ENCODE data around the gene TCEANC2.

DNA sequence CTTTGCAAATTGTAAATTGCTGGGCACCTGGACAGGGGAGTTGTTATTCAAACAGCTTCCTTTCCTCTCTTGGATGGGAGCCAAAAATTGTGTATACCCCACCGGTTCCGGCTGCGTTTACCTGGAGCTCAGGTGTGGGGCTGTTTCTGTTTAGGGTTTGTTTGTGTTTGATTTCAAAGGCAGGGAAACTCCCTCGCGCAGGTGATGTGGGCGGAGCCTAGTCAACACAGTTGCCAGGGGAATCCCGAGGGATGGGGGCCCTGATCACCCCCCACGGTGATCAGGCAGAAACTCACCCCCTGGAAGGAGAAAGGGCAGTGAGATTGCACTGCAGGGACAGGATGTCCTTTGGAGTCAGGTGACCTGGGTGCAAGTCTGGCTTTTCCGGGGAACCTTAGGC, 71.1 kb downstream of the TCEANC2 start:
- TF ChIP-seq, protein P1, sequence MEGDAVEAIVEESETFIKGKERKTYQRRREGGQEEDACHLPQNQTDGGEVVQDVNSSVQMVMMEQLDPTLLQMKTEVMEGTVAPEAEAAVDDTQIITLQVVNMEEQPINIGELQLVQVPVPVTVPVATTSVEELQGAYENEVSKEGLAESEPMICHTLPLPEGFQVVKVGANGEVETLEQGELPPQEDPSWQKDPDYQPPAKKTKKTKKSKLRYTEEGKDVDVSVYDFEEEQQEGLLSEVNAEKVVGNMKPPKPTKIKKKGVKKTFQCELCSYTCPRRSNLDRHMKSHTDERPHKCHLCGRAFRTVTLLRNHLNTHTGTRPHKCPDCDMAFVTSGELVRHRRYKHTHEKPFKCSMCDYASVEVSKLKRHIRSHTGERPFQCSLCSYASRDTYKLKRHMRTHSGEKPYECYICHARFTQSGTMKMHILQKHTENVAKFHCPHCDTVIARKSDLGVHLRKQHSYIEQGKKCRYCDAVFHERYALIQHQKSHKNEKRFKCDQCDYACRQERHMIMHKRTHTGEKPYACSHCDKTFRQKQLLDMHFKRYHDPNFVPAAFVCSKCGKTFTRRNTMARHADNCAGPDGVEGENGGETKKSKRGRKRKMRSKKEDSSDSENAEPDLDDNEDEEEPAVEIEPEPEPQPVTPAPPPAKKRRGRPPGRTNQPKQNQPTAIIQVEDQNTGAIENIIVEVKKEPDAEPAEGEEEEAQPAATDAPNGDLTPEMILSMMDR (conservative IDR thresholded peaks at IDR 0.05; ENCODE audit: low read depth in 2 of 2): no peak
- TF ChIP-seq EZH2 (IDR thresholded peaks at IDR 0.05; ENCODE audit: low read depth, unreplicated experiment): no peak
- no peak for TF ChIP-seq EZH2phosphoT487 (IDR thresholded peaks at IDR 0.05; ENCODE audit: unreplicated experiment)
- TF ChIP-seq, protein P2, sequence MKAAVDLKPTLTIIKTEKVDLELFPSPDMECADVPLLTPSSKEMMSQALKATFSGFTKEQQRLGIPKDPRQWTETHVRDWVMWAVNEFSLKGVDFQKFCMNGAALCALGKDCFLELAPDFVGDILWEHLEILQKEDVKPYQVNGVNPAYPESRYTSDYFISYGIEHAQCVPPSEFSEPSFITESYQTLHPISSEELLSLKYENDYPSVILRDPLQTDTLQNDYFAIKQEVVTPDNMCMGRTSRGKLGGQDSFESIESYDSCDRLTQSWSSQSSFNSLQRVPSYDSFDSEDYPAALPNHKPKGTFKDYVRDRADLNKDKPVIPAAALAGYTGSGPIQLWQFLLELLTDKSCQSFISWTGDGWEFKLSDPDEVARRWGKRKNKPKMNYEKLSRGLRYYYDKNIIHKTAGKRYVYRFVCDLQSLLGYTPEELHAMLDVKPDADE (IDR thresholded peaks at IDR 0.05): no peak
- TF ChIP-seq, protein P3, sequence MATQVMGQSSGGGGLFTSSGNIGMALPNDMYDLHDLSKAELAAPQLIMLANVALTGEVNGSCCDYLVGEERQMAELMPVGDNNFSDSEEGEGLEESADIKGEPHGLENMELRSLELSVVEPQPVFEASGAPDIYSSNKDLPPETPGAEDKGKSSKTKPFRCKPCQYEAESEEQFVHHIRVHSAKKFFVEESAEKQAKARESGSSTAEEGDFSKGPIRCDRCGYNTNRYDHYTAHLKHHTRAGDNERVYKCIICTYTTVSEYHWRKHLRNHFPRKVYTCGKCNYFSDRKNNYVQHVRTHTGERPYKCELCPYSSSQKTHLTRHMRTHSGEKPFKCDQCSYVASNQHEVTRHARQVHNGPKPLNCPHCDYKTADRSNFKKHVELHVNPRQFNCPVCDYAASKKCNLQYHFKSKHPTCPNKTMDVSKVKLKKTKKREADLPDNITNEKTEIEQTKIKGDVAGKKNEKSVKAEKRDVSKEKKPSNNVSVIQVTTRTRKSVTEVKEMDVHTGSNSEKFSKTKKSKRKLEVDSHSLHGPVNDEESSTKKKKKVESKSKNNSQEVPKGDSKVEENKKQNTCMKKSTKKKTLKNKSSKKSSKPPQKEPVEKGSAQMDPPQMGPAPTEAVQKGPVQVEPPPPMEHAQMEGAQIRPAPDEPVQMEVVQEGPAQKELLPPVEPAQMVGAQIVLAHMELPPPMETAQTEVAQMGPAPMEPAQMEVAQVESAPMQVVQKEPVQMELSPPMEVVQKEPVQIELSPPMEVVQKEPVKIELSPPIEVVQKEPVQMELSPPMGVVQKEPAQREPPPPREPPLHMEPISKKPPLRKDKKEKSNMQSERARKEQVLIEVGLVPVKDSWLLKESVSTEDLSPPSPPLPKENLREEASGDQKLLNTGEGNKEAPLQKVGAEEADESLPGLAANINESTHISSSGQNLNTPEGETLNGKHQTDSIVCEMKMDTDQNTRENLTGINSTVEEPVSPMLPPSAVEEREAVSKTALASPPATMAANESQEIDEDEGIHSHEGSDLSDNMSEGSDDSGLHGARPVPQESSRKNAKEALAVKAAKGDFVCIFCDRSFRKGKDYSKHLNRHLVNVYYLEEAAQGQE (IDR thresholded peaks at IDR 0.05; ENCODE audit: unreplicated experiment): no peak
- TF ChIP-seq POLR2AphosphoS5 (IDR thresholded peaks at IDR 0.05; ENCODE audit: low read depth): no peak
